Measurements from ENCODE around the gene RAB4A.

Gene RAB4A

DNA sequence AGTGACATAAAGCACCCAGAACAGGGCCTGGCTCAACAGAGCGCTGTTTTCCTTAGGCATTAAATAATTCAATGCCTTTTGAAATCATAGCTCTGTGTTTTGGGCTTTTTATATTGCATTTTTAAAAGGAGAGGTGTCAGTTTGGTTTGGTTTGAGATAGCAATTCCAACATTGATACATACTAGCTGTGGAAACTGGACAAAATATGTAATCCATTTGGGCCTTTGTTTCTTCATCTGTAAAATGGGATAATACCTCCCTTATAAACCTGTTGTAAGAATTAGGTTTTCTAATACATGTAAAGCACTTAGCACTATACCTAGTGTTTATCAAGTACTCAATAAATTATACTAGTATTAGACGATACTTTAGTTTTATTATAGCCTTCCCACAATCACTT is 8.7 kb upstream of the RAB4A start:
- no peak overlapping the region for H3K4me3 ChIP-seq (ENCODE audit: low read depth, low read length)
- H3K27me3 ChIP-seq (replicated peaks) = no peaks in the 10 kb centered on the region
- no peak for DNase-seq
- no peaks in the 10 kb centered on the region for H3K36me3 ChIP-seq (replicated peaks)
- in situ Hi-C loops (cut with HindIII; ENCODE audit: low pct_ligation_motif_present, low sequenced_read_pairs) = loop anchor here (25.0 kb wide), 1 partner anchor 200 kb away; no protein-coding TSS in a partner anchor
- TF ChIP-seq, protein P1, sequence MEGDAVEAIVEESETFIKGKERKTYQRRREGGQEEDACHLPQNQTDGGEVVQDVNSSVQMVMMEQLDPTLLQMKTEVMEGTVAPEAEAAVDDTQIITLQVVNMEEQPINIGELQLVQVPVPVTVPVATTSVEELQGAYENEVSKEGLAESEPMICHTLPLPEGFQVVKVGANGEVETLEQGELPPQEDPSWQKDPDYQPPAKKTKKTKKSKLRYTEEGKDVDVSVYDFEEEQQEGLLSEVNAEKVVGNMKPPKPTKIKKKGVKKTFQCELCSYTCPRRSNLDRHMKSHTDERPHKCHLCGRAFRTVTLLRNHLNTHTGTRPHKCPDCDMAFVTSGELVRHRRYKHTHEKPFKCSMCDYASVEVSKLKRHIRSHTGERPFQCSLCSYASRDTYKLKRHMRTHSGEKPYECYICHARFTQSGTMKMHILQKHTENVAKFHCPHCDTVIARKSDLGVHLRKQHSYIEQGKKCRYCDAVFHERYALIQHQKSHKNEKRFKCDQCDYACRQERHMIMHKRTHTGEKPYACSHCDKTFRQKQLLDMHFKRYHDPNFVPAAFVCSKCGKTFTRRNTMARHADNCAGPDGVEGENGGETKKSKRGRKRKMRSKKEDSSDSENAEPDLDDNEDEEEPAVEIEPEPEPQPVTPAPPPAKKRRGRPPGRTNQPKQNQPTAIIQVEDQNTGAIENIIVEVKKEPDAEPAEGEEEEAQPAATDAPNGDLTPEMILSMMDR (IDR thresholded peaks at IDR 0.05; ENCODE audit: low read depth, low read length, missing control alignments) = no peak
- H3K27ac ChIP-seq = no peak overlapping the region

DNA sequence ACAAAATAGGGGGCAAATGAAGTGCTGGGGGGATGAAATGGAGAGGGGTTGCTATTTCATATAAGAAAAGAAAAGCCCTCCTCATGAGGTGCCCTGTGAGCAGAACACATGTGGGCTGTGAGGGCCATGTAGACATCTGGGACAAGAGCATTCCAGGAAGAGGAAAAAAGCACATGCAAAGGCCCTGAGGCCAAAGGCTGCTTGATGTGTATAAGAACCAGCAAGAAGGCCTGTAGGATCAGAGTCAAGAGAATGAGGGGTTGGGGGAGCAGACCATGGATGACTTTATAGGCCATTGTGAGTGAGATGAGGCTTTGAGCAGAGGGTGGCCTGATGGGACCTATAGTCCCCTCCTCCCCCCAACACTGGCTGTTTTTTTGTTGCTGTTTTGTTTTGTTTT is 7.7 kb upstream of the RAB4A start:
- no peaks in the 10 kb centered on the region for H3K27me3 ChIP-seq (replicated peaks)
- no peaks in the 10 kb centered on the region for H3K36me3 ChIP-seq (replicated peaks)
- in situ Hi-C loops (cut with HindIII; ENCODE audit: low pct_ligation_motif_present, low sequenced_read_pairs) = loop anchor here (25.0 kb wide), 1 partner anchor 199 kb away; no protein-coding TSS in a partner anchor
- TF ChIP-seq, protein P1 (IDR thresholded peaks at IDR 0.05; ENCODE audit: low read depth, low read length, missing control alignments) = no peak
- no peak overlapping the region for H3K4me3 ChIP-seq (ENCODE audit: low read depth, low read length)
- H3K27ac ChIP-seq = no peak overlapping the region
- DNase-seq = no peak

DNA sequence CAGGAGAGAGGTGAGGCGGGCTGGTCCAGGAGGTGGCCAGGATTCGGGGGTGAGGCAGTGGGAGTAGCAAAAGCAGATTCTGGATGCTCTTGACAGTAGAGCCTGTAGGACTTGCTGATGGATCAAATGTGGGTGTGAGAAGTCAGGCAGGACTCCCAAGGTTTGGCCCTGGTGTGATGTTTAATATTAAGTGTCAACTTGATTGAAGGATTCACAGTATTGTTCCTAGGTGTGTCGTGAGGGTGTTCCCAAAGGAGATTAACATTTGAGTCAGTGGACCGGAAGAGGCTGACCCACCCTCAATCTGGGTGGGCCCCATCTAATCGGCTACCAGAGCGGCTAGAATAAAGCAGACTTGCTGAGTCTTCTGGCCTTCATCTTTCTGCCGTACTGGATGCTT is 6.8 kb upstream of the RAB4A start:
- H3K27ac ChIP-seq = no peak overlapping the region
- TF ChIP-seq, protein P1 (IDR thresholded peaks at IDR 0.05; ENCODE audit: low read depth, low read length, missing control alignments) = no peak
- DNase-seq = no peak
- H3K36me3 ChIP-seq (replicated peaks) = no peaks in the 10 kb centered on the region
- no peaks in the 10 kb centered on the region for H3K27me3 ChIP-seq (replicated peaks)
- in situ Hi-C loops (cut with HindIII; ENCODE audit: low pct_ligation_motif_present, low sequenced_read_pairs) = loop anchor here (25.0 kb wide), 1 partner anchor 198 kb away; no protein-coding TSS in a partner anchor
- no peak overlapping the region for H3K4me3 ChIP-seq (ENCODE audit: low read depth, low read length)

DNA sequence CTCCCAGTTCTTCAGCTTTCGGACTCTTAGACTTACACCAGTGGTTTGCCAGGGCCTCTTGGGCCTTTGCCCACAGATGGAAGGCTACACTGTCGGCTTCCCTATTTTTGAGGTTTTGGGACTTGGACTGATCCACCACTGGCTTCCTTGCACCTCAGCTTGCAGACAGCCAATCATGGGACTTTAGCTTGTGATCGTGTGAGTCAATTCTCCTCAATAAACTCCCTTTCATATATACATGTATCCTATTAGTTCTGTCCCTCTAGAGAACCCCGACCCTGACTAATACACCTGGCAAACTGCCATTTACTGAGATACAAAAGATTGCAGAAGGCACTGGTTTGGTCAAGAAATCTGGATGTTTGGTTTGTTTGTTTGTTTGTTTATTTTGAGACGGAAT is 6.4 kb upstream of the RAB4A start:
- TF ChIP-seq, protein P1 (IDR thresholded peaks at IDR 0.05; ENCODE audit: low read depth, low read length, missing control alignments) = no peak
- Histone ChIP-seq H3K27ac (no peak overlapping the region), H3K4me3 (ENCODE audit: low read depth, low read length) (no peak overlapping the region), H3K36me3 (replicated peaks) (no peaks in the 10 kb centered on the region), H3K27me3 (replicated peaks) (no peaks in the 10 kb centered on the region)
- in situ Hi-C loops (cut with HindIII; ENCODE audit: low pct_ligation_motif_present, low sequenced_read_pairs) = loop anchor here (25.0 kb wide), 1 partner anchor 198 kb away; no protein-coding TSS in a partner anchor
- DNase-seq = no peak

DNA sequence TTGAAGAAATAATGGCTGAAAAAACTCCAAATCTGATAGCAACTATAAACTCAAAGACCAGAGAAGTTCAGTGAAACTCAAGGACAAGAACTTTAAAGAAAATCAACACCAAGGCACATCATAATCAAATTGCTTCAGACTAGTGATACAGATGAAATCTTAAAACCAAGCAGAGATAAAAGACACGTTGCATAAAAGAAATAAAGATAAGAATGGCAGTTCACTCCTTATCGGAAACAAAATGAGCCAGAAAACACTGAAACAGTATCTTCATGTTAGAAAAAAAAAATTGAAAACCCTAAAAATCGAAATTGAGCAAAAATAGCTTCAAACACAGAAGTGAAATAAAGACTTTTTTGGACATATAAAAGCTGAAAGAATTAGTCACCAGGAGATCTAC is 4.6 kb upstream of the RAB4A start:
- in situ Hi-C loops (cut with HindIII; ENCODE audit: low pct_ligation_motif_present, low sequenced_read_pairs) = loop anchor here (25.0 kb wide), 1 partner anchor 196 kb away; no protein-coding TSS in a partner anchor
- TF ChIP-seq, protein P1 (IDR thresholded peaks at IDR 0.05; ENCODE audit: low read depth, low read length, missing control alignments) = no peak

More for the DNA sequence above, 4.6 kb upstream of the RAB4A start:
- no peak overlapping the region for H3K4me3 ChIP-seq (ENCODE audit: low read depth, low read length)
- no peaks in the 10 kb centered on the region for H3K27me3 ChIP-seq (replicated peaks)
- DNase-seq = no peak
- H3K36me3 ChIP-seq (replicated peaks) = no peaks in the 10 kb centered on the region
- H3K27ac ChIP-seq = no peak overlapping the region

Data from brain microvascular endothelial cell (primary cell).